A549 (cell line): ENCODE data around the gene CNTNAP2. TPM values are rescaled to one million over a fixed set of nuclear protein-coding genes. Genes with fewer than 3 reads are reported as not detected.
A peak's percentile ranks its signal among the peaks of the same experiment; 100 is the strongest.

Experiments
- ATAC-seq, 2 experiments: fragments of 200-7000 bp in 1 of 2; fragments of >200 bp in 1 of 2; cut with Nextera tagmentation in 1 of 2; cut with Tn5 transposase in 1 of 2; 3 replicates each; pipeline versions ENCODE4 v1.8.0 to v1.9.1; 2018 to 2020; ENCODE audit warnings: mild to moderate bottlenecking in 1 of 2, moderate library complexity in 1 of 2
- CTCF ChIA-PET: fragments of 300-600 bp; sonication (Branson Sonifier 250); formaldehyde crosslinking; extraction: SDS; loops from one replicate; lab custom pipeline; 2021; ENCODE audit warnings: antibody characterized with exemption, inconsistent platforms; lab: Yijun Ruan, JAX
- POLR2A ChIA-PET: fragments of 350-600 bp; formaldehyde crosslinking; extraction: SDS; loops from one replicate; lab custom pipeline; 2021; ENCODE audit warnings: antibody characterized with exemption, inconsistent platforms; lab: Yijun Ruan, JAX
- DNase-seq, 2 experiments: peaks; one replicate each; pipeline versions ENCODE4 v3.0.0 to v3.0.0-alpha.2; 2011 to 2016; ENCODE audit warnings: low read depth in 1 of 2, low spot score in 1 of 2
- FAIRE-seq: peaks from 2 replicates; lab custom pipeline; 2011; peaks lifted over from hg19 to GRCh38; lab: Jason Lieb, UNC
- H3K27ac ChIP-seq, 2 experiments: fragments of >200 bp; sonication (Bioruptor Twin); formaldehyde crosslinking; 3 replicates each; pipeline ENCODE4 v1.5.1; 2016 to 2017
- H3K4me1 ChIP-seq: fragments of >200 bp; sonication (Bioruptor Twin); formaldehyde crosslinking; 3 replicates; pipeline ENCODE4 v1.6.1; 2016
- H3K4me2 ChIP-seq: fragments of >200 bp; sonication (Bioruptor Twin); formaldehyde crosslinking; 3 replicates; pipeline ENCODE4 v1.6.1; 2016
- H3K4me3 ChIP-seq: fragments of >200 bp; sonication (Bioruptor Twin); formaldehyde crosslinking; 3 replicates; pipeline ENCODE4 v1.5.1; 2016
- H3K9me3 ChIP-seq: fragments of >200 bp; sonication (Bioruptor Twin); formaldehyde crosslinking; 3 replicates; pipeline ENCODE4 v1.6.1; 2016
- CTCF ChIP-seq: fragments of >200 bp; sonication (Bioruptor Twin); formaldehyde crosslinking; IDR thresholded peaks from 3 replicates; pipeline ENCODE4 v1.5.1; 2016
- EHF ChIP-seq: fragments of 250-450 bp; sonication (Bioruptor Pico); IDR thresholded peaks from 2 replicates; pipeline ENCODE4 v1.5.0; 2020; ENCODE audit warnings: mild to moderate bottlenecking
- EP300 ChIP-seq, 2 experiments: fragments of >200 bp; sonication (Bioruptor Twin); formaldehyde crosslinking; IDR thresholded peaks; 2 replicates in 1 of 2; 3 replicates in 1 of 2; pipeline ENCODE4 v1.6.1; 2016 to 2017
- FOSL2 ChIP-seq, 2 experiments: fragments of 450-650 bp in 1 of 2; fragments of >200 bp in 1 of 2; sonication (Bioruptor Twin) in 1 of 2; formaldehyde crosslinking; IDR thresholded peaks; 2 replicates each; pipeline versions ENCODE4 v1.5.0 to v1.6.1; 2016 to 2020; ENCODE audit warnings: mild to moderate bottlenecking in 1 of 2, moderate library complexity in 1 of 2
- GATA3 ChIP-seq: IDR thresholded peaks from 2 replicates; pipeline ENCODE4 v1.6.1; 2012; ENCODE audit warnings: borderline replicate concordance
- HES2 ChIP-seq: fragments of >200 bp; sonication (Bioruptor Twin); formaldehyde crosslinking; IDR thresholded peaks from 2 replicates; pipeline ENCODE4 v1.6.1; 2016
- HEYL ChIP-seq: fragments of 250-450 bp; sonication (Bioruptor Pico); IDR thresholded peaks from 2 replicates; pipeline ENCODE4 v1.8.0; 2021; ENCODE audit warnings: mild to moderate bottlenecking, moderate library complexity
- MYC ChIP-seq: IDR thresholded peaks from 2 replicates; pipeline ENCODE4 v1.6.1; 2012; ENCODE audit warnings: mild to moderate bottlenecking, inconsistent platforms, low read length, improper control_type of control experiment, borderline replicate concordance
- NR3C1 ChIP-seq: fragments of >200 bp; sonication (Bioruptor Twin); formaldehyde crosslinking; IDR thresholded peaks from 3 replicates; pipeline ENCODE4 v1.6.1; 2017
- POLR2A ChIP-seq: IDR thresholded peaks from 2 replicates; pipeline ENCODE4 v1.6.1; 2012; ENCODE audit warnings: mild to moderate bottlenecking, low read length
- RAD21 ChIP-seq, 2 experiments: fragments of >200 bp in 1 of 2; sonication (Bioruptor Twin) in 1 of 2; formaldehyde crosslinking in 1 of 2; IDR thresholded peaks in 1 of 2; conservative IDR thresholded peaks in 1 of 2; 2 replicates in 1 of 2; 3 replicates in 1 of 2; pipeline ENCODE4 v1.6.1; 2012 to 2018; ENCODE audit warnings: inconsistent platforms in 1 of 2
- RARB ChIP-seq: fragments of 250-450 bp; sonication (Bioruptor Pico); IDR thresholded peaks from 2 replicates; pipeline ENCODE4 v1.8.0; 2021; ENCODE audit warnings: mild to moderate bottlenecking, moderate library complexity
- RCOR1 ChIP-seq: fragments of 150-350 bp; IDR thresholded peaks from 2 replicates; pipeline ENCODE4 v1.6.1; 2014; ENCODE audit warnings: antibody characterized with exemption, low read length, low read depth
- RFX5 ChIP-seq: fragments of 450-650 bp; IDR thresholded peaks from 2 replicates; pipeline ENCODE4 v1.7.1; 2014; ENCODE audit warnings: antibody characterized with exemption, mild to moderate bottlenecking, moderate library complexity
- SMC3 ChIP-seq: fragments of >200 bp; sonication (Bioruptor Twin); formaldehyde crosslinking; IDR thresholded peaks from 3 replicates; pipeline ENCODE4 v1.6.1; 2018; ENCODE audit warnings: inconsistent platforms
- WGBS: methylation state at CpG from one replicate; pipeline ENCODE4 v1.1.6; 2017; ENCODE audit errors: missing lambda C conversion rate; 5-methylcytosine and 5-hydroxymethylcytosine counted together
- polyA plus RNA-seq, 4 experiments: library from polyadenylated mRNA; depleted of rRNA in 3 of 4; stranded (reverse); fragments of >200 nt; fragmentation: RNase III in 1 of 4; extraction: RNeasy Plus Mini Kit Qiagen cat#74134 plus additional on column Dnase treatment in 1 of 4; gene quantifications; 2 replicates in 3 of 4; 3 replicates in 1 of 4; pipeline ENCODE4 v1.2.3, GENCODE V29; 2011 to 2017
- TF ChIP-seq, protein P1 (sequence below): IDR thresholded peaks from 2 replicates; pipeline ENCODE4 v1.6.1; 2012
- TF ChIP-seq, protein P2 (sequence below): IDR thresholded peaks from 2 replicates; pipeline ENCODE4 v1.6.1; 2012

CNTNAP2 gene
- polyA plus RNA-seq, 2 of the 4 experiments (the other 2 are of a cell fraction) = 0.05 to 0.13 TPM

DNA sequence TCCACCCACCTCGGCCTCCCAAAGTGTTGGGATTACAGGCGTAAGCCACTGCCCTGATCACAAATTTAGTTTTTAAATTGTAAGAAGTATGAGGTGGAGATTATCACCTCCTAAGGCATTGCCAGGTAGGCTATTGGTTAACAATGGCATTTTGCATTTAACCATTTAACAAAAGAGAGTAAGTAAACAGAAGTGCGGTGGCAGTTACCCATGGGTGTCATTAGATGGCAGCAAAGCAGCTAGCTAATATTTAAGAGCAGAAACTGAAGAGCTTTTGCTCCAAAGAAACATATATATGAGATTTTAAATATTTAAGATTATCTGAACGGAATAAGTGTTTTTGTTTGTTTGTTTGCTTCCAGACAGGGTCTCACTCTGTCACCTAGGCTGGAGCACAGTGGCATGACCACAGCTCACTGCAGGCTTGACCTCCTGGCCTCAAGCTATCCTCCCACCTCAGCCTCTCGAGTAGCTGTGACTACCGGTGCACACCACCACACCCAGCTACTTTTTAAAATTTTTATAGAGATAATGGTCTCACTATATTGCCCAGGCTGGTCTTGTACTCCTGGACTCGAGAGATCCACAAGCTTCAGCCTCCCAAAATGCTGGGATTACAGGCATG lies 2148.4 kb downstream of the CNTNAP2 start:
- WGBS = 19% methylated on average over 7 of the region's 7 CpGs
- ATAC-seq (peak; percentile 45 to 71; a peak in 3 of 6 replicates), DNase-seq (peak; percentile 43 to 57), FAIRE-seq (no peak)
- ChIA-PET POLR2A (no interaction called here), CTCF (interaction anchor here (0.6 to 2.2 kb wide), 12 partner anchors 9 to 701 kb away, joined by 3 to 9 read pairs (median 4); no protein-coding TSS in a partner anchor)
- H3K27ac ChIP-seq = no peak overlapping the region
- H3K4me1 ChIP-seq = no peaks in the 10 kb centered on the region
- H3K4me3 ChIP-seq = no peak overlapping the region
- no peak for TF ChIP-seq GATA3
- peak; percentile 66 for TF ChIP-seq CTCF
- TF ChIP-seq RARB (CRISPR knock-in tag) = no peak
- no peak for TF ChIP-seq EHF (CRISPR knock-in tag)
- TF ChIP-seq RAD21 (conservative IDR thresholded peaks at IDR 0.05 in 1 of 2, IDR thresholded peaks at IDR 0.05 in 1 of 2) = peak; percentile 63 to 68
- no peak for TF ChIP-seq FOSL2 (IDR thresholded peaks at IDR 0.05)
- no peak for TF ChIP-seq FOSL2 (CRISPR knock-in tag; IDR thresholded peaks at IDR 0.05)
- TF ChIP-seq SMC3 = peak; percentile 56
- no peak for TF ChIP-seq RCOR1
- TF ChIP-seq POLR2A = no peak
- TF ChIP-seq, protein P1, sequence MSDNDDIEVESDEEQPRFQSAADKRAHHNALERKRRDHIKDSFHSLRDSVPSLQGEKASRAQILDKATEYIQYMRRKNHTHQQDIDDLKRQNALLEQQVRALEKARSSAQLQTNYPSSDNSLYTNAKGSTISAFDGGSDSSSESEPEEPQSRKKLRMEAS = no peak
- no peaks in the 10 kb centered on the region for H3K9me3 ChIP-seq
- H3K4me2 ChIP-seq = peak overlapping the region; percentile 24; the same call in 1 of the 3 replicates

DNA sequence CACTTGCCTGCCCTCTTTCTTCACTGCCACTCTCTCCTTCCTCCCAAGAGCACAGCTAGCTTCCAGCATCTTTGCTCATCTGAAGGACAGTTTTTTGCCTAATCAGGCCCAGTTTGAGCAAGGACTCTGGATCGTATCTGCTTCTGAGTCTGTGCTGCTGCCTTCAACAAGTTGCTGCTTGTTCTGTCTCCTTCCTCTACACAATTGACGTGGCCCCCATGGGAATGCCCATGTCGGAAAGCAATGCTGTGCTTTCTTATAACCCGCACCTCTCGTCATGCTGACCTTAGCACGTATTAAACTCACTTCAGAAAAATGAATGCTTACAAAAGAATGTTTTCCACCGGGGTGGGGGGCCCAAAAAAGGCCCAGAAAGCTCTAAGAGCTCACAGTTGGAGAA lies 2149.3 kb downstream of the CNTNAP2 start:
- Histone ChIP-seq H3K4me1 (no peaks in the 10 kb centered on the region), H3K9me3 (no peaks in the 10 kb centered on the region), H3K4me2 (no peak overlapping the region), H3K4me3 (no peak overlapping the region), H3K27ac (no peak overlapping the region)
- DNase-seq (no peak), ATAC-seq (no peak), FAIRE-seq (no peak)
- WGBS = 47% methylated on average over 7 of the region's 7 CpGs
- POLR2A ChIA-PET = no interaction called here
- CTCF ChIA-PET = interaction anchor here (0.7 to 2.2 kb wide), 7 partner anchors 9 to 698 kb away, joined by 3 to 9 read pairs (median 4); no protein-coding TSS in a partner anchor
- TF ChIP-seq FOSL2 (IDR thresholded peaks at IDR 0.05) (no peak), FOSL2 (CRISPR knock-in tag; IDR thresholded peaks at IDR 0.05) (no peak), MYC (no peak), HES2 (no peak), RFX5 (no peak), EP300 (IDR thresholded peaks at IDR 0.05) (no peak), NR3C1 (no peak)
- TF ChIP-seq, protein P2, sequence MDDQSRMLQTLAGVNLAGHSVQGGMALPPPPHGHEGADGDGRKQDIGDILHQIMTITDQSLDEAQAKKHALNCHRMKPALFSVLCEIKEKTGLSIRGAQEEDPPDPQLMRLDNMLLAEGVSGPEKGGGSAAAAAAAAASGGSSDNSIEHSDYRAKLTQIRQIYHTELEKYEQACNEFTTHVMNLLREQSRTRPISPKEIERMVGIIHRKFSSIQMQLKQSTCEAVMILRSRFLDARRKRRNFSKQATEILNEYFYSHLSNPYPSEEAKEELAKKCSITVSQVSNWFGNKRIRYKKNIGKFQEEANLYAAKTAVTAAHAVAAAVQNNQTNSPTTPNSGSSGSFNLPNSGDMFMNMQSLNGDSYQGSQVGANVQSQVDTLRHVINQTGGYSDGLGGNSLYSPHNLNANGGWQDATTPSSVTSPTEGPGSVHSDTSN = no peak

DNA sequence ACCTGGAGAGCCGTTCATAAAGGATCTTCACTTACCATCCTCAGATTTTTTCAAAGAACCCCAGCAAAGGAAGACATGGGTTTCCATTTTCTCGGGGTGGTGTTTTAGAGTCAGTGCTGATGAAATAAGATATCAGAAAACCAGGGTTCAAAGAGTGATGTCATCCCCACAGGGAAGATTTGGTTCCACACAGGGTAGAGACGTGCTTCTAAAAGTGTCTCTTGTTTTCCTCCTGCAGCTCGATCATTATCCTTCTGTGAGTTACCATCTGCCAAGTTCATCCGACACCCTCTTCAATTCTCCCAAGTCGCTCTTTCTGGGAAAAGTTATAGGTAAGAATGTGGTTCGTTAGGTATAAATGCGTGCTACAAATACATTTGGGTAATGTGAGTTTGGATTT lies 2150.2 kb downstream of the CNTNAP2 start:
- POLR2A ChIA-PET = no interaction called here
- TF ChIP-seq, protein P2 = no peak
- no peak for TF ChIP-seq HEYL
- 52% methylated on average over 8 of the region's 8 CpGs for WGBS
- no peak overlapping the region for H3K27ac ChIP-seq
- no peak for DNase-seq
- FAIRE-seq = no peak
- H3K4me3 ChIP-seq = no peak overlapping the region
- no peaks in the 10 kb centered on the region for H3K9me3 ChIP-seq
- CTCF ChIA-PET = interaction anchor here (0.6 to 2.2 kb wide), 3 partner anchors 8 to 152 kb away, joined by 3 to 9 read pairs (median 3); no protein-coding TSS in a partner anchor
- no peaks in the 10 kb centered on the region for H3K4me1 ChIP-seq
- no peak overlapping the region for H3K4me2 ChIP-seq
- ATAC-seq = no peak
